ENCODE measurements around the gene PNLIPRP2. TPM values are rescaled to one million over a fixed set of nuclear protein-coding genes. Genes with fewer than 3 reads are reported as not detected.

Gene PNLIPRP2
- total RNA-seq, 1 experiment from 2014 or later = 0.24 TPM

DNA sequence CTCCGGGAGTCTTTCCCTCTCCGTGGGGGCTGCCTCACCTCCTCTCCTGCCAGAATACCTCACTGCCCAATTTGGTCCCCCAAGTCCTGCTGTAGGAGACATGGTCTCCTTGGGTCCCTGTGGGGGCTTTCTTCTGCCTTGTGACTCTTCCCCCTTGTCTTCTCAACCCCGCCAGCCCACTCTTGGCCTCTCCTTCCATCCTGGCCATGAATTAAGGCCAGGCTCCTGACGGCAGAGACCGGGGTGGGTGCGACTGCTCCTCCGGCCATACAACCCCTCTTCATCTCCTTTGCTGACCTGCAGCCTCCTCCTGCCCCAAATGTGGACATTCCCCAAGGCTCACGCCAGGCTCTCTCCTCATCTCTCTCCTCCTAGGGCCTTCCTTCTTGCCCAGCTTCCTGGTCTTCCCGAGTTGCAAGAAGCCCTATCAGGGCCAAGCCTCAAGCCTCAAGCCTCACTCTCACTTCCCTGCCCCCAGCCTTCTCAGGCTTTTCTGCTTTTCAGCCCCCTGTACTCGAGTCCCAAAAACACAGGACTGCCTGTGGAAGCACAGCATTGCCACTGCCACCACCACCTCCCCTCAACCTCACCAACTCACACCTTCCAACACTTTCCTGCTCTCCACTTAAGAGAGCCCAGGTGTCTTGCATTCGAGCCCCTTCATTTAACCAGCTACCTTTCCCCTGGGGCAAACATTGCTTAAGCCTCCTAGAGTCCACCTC lies 1.3 kb downstream of the PNLIPRP2 start:
- no peak overlapping the region for H2AK5ac ChIP-seq (ENCODE audit: insufficient read length, low read length)
- Mint-ChIP-seq H3K4me3 (no peak overlapping the region), H3K27me3 (ENCODE audit: low read depth) (peaks cover 26% of the 10 kb centered on the region)

More for the DNA sequence above, 1.3 kb downstream of the PNLIPRP2 start:
- Histone ChIP-seq H2BK120ac (ENCODE audit: low read depth, low read length, poor library complexity, severe bottlenecking) (no peak overlapping the region), H3K18ac (ENCODE audit: insufficient read length, low read depth, low read length) (no peak overlapping the region), H3T11ph (ENCODE audit: low read length) (no peak overlapping the region), H4K5ac (ENCODE audit: insufficient read length, low read depth, low read length) (no peak overlapping the region), H3K23ac (ENCODE audit: insufficient read length, low read depth, low read length) (no peak overlapping the region), H4K8ac (replicated peaks; ENCODE audit: insufficient read length, low read depth, low read length) (no peak overlapping the region), H3K56ac (ENCODE audit: insufficient read length, low read depth, low read length) (no peak overlapping the region), H3K4me2 (ENCODE audit: insufficient read depth, insufficient read length, low read length) (no peak overlapping the region), H2AFZ (ENCODE audit: low read length) (no peak overlapping the region), H3K27ac (ENCODE audit: insufficient read length, low read depth, low read length) (no peak overlapping the region), H3K27me3 (ENCODE audit: insufficient read depth, low read length) (no peaks in the 10 kb centered on the region), H3K9ac (ENCODE audit: extremely low read depth, insufficient read length, low read length) (no peak overlapping the region), H2BK5ac (ENCODE audit: insufficient read length, low read length) (no peak overlapping the region), H3K79me2 (ENCODE audit: insufficient read depth, low read length) (no peaks in the 10 kb centered on the region), H3K4me1 (ENCODE audit: insufficient read depth, low read length) (no peaks in the 10 kb centered on the region), H3K23me2 (ENCODE audit: insufficient read length, low read depth, low read length, poor library complexity, severe bottlenecking) (no peaks in the 10 kb centered on the region), H3K14ac (ENCODE audit: insufficient read depth, low read length) (no peak overlapping the region), H3K9me3 (ENCODE audit: control insufficient read depth, low read depth, low read length) (no peaks in the 10 kb centered on the region), H4K91ac (ENCODE audit: insufficient read length, low read depth, low read length) (no peak overlapping the region), H3K79me1 (ENCODE audit: insufficient read depth, low read depth, low read length, poor library complexity, severe bottlenecking) (no peaks in the 10 kb centered on the region), H3K4ac (ENCODE audit: low read depth, low read length) (no peak overlapping the region), H2BK15ac (ENCODE audit: low read depth, low read length) (no peak overlapping the region), H2BK20ac (ENCODE audit: low read depth, low read length, poor library complexity, severe bottlenecking) (no peak overlapping the region), H4K20me1 (ENCODE audit: control insufficient read depth, insufficient read depth, insufficient read length) (peaks cover 2% of the 10 kb centered on the region), H2BK12ac (ENCODE audit: insufficient read length, low read depth, low read length) (no peak overlapping the region)
- no peaks in the 10 kb centered on the region for H3K36me3 Mint-ChIP-seq (ENCODE audit: insufficient read depth in 1 of 3, low read depth in 3 of 3)
- H3K4me1 Mint-ChIP-seq = peaks cover 3 to 7% of the 10 kb centered on the region in 2 experiments
- WGBS (ENCODE audit: extremely low coverage, insufficient read length, low lambda C conversion rate) = no CpG with 5 or more reads among the region's 11 CpGs
- H3K27ac Mint-ChIP-seq = no peak overlapping the region; a peak in 1 of 7 replicates
- TF ChIP-seq, protein P1, sequence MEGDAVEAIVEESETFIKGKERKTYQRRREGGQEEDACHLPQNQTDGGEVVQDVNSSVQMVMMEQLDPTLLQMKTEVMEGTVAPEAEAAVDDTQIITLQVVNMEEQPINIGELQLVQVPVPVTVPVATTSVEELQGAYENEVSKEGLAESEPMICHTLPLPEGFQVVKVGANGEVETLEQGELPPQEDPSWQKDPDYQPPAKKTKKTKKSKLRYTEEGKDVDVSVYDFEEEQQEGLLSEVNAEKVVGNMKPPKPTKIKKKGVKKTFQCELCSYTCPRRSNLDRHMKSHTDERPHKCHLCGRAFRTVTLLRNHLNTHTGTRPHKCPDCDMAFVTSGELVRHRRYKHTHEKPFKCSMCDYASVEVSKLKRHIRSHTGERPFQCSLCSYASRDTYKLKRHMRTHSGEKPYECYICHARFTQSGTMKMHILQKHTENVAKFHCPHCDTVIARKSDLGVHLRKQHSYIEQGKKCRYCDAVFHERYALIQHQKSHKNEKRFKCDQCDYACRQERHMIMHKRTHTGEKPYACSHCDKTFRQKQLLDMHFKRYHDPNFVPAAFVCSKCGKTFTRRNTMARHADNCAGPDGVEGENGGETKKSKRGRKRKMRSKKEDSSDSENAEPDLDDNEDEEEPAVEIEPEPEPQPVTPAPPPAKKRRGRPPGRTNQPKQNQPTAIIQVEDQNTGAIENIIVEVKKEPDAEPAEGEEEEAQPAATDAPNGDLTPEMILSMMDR (conservative IDR thresholded peaks at IDR 0.05) = no peak
- H3K9me3 Mint-ChIP-seq = no peaks in the 10 kb centered on the region; a peak in 2 of 5 replicates
- DNase-seq = no peak
